Keratinocyte (primary cell): Measurements from ENCODE around the gene VEZT.

Source experiments
- CTCF ChIP-seq, 3 experiments: IDR thresholded peaks in 1 of 3; conservative IDR thresholded peaks in 1 of 3; optimal IDR thresholded peaks in 1 of 3; 2 replicates in 2 of 3; 3 replicates in 1 of 3; pipeline versions ENCODE3 to v1.5.1; 2011; ENCODE audit warnings: low read length in 3 of 3, mild to moderate bottlenecking in 3 of 3, moderate library complexity in 2 of 3, control low read depth in 1 of 3, inconsistent platforms in 1 of 3; ENCODE audit not compliant: insufficient read depth in 2 of 3; ENCODE audit errors: extremely low read depth in 1 of 3
- EZH2 ChIP-seq: IDR thresholded peaks from one replicate; pipeline ENCODE4 v1.6.1; 2012; ENCODE audit warnings: inconsistent platforms, mild to moderate bottlenecking, low read length, moderate library complexity

- no peak for TF ChIP-seq CTCF (optimal IDR thresholded peaks at IDR 0.05 in 1 of 3, IDR thresholded peaks at IDR 0.05 in 1 of 3, conservative IDR thresholded peaks at IDR 0.05 in 1 of 3; ENCODE audit: extremely low read depth in 1 of 3, insufficient read depth in 2 of 3, low read length in 3 of 3)
- no peak for TF ChIP-seq EZH2
These were observed 59.5 kb downstream of the VEZT start for GRCh38 chr12:95277139-95277538.
